T-helper 1 cell (primary cell): Measurements from ENCODE around the gene ATP1B1.
A peak's percentile ranks its signal among the peaks of the same experiment; 100 is the strongest.
"Not testable (repeated sequence)": the region's sequence is repeated elsewhere in the genome, so short reads cannot be mapped to it uniquely, and the experiment has no call there.

Experiments
- DNase-seq, 5 donors: peaks; one replicate each; pipeline ENCODE4 v3.0.0-alpha.2; 2012 to 2020

ATP1B1 gene

DNA sequence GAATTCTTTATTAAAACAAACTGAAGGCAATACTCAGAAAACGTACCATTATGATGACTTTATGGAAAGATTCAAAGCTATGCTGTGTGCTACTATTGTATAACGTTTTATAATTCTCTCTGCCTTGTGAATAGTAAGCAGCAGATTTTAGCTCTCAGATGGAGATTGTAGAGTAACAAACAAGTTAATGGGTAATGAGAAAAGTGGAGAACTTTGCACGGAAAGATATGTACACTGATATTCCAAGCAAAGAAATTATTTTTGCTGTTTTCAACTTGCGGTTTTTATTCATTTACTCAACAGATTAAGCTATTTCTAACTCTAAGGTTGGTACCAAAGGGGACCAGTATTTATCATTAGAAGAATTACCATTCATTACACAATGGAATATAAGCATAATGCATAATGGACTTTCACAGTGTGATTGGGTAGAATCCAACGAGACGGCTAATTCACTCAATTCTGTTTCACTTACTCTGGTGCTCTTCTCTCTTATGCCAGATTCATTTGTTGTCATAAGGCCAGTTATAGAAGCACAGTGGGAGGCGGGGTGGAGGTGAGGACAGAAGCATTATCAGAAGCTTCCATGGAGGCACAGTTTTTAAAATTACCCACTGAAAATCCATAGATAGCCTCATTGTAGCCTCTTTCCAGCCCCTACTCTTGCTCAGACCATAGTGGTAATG, 38.6 kb downstream of the ATP1B1 start:
- DNase-seq, result no peak

DNA sequence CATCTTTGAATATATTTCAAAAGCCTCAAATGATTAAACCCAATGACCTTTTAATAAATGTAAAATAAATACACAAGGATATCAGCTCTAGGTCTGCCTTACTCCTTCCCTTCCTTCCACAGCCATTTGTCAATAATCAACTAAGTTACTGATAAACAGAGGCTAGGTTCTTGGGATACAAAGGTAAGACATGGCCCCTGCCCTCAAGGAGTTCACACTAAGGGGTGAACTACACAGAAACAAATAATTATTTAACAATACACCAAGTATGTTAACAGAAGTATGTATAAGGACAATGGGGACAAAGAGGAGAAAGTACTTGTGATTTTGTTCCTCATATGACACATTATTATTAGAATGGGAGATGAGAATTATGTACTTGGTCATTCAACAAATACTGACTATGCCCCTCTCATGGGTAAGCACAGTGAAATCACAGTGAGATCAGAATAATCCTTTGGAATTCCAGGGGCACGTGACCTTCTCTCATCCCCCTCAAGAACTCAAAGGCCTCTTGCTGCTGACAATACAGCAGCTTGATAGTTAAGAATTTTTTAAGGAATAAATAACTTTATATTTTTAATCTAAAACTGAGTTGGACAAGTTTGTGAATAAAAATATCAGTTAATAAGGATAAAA, 40.2 kb downstream of the ATP1B1 start:
- DNase-seq, result no peak

DNA sequence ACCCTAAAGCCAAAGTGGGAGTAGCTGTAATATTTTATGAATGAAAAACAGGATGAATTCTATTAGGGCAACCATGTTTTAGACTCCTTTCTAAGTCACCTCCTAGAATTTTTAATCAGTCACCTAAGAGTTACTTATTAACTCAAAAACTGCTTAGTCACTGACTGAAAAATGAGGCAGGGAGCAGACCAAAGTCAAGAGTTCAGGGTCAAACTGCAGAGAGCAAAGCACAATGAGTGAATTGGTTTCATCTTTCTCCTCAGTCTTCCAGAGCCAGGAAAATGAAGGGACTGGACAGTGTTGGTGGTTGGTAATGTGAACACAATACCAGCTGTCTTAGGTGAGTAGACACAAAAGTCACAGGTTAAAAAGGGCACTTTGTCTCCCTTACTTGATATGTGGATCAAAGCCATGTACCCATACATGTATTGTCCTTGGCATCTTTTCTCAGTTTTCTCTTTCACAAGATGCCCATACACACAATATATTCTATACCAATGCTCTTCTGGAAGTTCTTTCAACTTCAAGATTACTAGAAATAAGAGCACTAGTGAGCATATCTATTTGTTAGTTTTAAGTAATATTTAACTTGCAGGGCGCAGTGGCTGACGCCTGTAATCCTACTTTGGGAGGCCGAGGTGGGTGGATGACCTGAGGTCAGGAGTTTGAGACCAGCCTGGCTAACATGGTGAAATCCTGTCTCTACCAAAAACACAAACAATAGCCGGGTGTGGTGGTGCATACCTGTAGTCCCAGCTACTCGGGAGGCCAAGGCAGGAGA, 42.2 kb downstream of the ATP1B1 start:
- no peak for DNase-seq

DNA sequence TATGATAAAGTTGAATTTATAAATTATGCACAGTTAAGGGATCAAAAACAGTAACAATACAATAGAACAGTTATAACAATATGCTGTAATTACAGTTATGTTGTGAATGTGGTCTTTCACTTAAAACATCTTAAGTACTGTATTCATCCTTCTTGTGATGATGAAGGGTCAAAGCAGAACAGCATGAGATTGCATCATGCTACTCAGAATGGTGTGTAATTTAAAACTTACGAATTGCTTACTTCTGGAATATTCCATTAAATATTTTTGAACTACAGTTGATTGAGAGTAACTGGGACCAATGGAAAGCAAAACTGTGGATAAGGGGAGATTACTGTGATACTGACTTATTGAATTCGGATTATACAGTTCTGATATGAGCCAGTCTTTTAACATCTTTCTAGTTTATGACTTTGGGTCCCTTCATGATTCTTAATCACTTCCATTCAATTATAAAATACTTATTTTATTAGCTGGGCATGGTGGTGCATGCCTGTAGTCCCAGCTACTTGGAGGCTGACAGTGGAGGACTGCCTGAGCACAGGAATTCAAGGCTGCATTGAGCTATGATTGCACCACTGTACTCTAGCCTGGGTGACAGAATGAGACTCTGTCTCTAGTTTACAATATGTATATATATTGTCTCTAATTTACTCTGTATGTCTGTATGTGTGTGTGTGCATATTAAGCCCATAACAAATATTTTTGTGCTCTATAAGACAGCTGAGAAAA, 43.2 kb downstream of the ATP1B1 start:
- no peak for DNase-seq

DNA sequence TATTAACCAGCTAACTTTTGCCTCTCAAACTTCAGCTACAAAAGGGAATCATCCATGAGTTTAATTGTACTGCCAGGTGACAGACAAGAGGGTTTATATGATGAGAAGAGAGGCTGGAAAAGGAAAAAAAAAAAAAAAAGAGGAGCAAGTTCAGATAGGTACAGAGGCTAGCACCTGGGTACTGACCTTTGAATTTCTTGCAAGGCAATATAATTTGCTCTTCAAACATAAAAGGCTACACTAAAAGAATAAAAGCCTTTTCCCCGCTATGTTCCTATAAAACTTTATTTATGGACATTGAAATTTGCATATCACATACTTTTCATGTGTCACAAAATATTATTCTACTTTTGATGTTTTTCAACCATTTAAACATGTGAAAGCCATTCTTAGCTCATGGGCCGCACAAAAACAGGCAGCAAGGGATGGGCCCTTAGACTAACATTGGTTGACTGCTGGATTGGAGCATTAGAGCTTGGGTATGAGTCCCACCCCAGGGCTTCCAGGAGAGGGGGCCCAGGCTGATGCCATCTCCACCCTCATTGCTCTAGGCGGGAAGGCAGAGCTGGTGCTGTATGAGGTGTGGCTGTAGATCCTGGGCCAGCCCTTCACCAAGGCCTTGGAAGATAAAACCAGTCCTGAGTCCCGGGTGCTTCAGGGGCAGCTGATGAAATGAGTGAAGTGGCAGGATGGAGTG, 44.3 kb downstream of the ATP1B1 start:
- no peak for DNase-seq

DNA sequence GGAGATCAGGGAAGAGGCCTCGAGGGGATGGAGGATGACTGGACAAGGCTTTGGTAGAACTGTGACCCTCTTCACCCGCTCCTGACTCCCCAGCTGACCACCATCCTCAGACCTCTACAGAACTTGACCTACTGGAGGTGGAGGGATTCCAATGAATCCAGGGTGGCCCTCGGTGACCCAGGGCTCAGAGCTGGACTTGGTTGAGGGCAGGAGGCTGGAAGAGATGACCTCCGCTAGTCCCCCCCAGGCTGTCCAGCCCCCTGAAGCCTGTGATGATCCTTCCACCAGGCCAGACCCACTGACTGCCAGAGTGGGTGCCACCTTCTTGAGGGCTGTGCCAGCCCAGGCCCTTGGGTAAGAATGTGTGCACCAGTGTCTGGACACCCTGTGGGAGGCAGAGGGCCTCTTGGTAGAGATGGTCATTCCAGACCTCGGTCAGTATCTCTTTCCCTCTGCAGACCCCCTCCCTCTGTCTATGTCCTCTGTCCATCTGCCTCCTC, 44.9 kb downstream of the ATP1B1 start:
- no peak for DNase-seq

DNA sequence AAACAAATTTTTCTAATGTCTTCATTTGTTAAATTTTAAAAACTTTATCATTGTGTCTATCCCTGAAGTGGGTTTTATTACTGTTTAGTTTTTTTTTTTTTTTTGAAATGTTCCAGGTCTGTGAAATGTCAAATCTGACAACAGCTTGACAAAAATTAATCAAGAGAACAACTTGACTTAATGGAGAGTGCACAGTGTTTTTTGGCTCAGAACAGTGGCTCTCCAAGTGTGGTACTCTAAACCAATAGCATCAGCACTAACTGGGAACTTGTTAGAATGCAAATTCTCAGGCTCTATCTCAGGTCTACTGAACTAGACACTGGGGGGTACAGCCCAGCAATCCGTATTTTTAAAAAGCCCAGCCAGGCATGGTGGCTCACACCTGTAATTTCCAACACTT, 49.2 kb downstream of the ATP1B1 start:
- DNase-seq, result no peak

DNA sequence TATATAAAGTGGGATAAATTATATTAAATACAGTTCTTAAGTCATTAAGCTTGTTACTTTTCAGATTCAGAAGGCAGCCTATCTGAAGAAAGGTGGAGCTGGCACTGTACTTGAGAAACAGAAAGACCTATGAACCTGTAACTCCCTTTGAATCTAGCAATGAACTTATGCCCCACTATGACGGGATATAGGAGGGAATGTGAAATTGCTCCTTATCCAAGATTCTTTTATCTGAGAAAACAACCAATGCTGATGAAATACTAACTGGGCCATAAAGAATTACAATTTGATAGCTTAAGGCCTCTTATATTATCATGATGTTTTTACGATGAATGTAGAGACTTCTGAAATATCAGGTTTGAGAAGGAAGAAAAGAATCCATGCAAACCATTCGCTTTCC, 50.1 kb downstream of the ATP1B1 start:
- DNase-seq, result no peak

DNA sequence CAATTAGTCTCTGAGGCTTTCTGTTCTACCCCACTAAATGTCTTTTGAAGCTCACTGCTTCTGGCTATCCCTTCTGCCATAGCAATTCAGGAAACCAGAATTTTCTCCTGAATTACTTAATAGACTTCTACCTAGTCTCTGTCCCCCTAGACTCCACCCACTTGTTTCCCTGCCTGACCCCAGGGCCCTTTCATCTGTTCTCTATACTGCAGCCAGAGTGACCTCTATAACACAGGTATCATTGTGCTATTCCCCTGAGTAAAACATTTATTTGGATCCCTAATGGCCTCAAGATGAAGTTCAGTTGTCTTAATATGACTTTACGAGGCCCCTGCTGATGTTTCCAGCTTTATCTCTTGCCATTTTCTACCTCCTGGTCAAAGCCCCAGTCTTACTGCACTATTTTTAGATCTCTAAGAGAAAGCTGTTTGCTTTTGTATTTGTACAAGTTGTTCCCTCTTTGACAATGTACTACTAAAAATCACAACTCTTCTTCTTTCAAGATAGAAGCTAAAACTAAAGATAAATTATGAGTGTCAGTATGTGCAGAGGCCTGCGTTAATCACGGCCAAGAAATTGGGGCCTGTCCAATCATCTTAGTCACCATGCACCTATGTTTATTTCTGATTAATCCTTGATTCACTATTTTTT, 54.5 kb downstream of the ATP1B1 start:
- DNase-seq, result no peak

DNA sequence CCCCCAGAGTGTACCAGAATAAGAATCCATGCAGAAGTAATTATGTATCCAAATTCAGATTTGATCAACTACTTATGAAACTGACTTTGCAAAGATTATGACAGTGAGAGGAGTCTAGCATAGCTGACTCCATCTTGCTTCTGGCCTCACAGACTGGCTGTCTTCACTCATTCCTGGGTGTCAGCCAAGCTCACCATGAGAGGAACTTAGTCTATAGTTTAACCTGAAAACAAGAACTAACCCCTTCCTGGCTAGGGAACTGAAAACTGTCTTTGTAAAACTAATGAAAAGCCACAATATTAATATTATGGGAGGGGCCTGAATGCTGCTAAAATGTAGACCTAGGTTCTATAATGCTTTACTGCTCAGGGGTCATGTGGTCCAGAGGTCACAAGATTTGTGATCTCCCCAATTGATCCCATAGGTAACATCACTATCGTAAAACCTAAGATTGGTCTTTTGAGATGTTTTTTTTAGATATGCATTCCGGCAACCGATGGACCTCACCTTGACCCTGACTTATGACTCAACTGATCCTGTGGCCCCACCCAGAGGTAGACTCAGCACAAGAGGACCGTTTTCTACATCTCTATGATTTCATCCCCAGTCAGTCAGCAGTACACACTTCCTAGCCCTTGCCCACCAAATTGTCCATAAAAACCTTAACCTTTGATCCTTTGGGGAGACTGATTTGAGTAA, 55.2 kb downstream of the ATP1B1 start:
- DNase-seq, result no peak

DNA sequence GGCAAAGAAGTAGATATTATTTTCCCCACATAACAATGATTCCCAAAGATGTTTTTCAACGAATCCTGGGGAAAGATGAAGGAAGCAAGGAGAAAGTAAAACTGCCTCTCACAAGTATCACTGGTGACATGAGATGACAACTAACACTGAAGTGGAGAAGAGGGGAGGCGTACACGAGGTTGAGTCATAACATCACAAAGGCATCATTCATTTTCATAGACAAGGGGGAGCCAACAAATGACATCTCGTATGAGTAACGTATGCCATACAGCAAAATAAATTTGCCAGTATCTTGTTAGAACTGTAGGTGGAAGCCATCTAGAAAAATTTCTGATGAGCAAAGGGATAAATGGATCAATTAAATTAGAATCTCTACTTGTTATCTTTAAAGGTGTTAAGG, 56.6 kb downstream of the ATP1B1 start:
- DNase-seq, result peak in 1 of 5 donors; percentile 60

DNA sequence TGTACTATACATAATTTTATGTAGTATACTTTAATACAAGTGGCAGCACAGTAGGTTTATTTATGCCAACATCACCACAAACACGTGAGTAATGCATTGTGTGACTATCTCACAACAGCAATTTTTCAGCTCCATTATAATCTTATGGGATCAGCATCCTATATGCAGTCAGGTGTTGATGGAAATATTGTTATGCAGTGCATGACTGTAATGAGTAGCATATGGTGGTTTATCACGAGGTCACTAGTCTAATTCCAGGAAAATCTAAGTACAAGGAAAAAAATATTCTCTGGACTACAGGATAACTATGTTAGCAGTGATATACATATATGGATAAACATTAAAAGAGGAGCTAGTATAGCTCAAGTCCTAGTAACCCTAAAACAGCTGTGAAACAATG, 69.0 kb downstream of the ATP1B1 start:
- DNase-seq, result no peak

DNA sequence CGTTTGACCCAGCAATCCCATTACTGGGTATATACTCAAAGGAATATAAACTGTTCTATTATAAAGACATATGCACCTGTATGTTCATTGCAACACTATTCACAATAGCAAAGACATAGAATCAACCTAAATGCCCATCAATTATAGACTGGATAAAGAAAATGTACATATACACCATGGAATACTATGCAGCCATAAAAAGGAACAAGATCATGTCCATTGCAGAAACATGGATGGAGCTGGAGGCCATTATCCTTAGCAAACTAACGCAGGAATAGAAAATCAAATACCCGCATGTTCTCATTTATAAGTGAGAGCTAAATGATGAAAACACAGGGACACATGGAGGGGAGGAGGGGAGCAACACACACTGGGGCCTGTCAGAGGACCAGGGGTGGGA, 72.9 kb downstream of the ATP1B1 start:
- DNase-seq, result not testable (repeated sequence)

DNA sequence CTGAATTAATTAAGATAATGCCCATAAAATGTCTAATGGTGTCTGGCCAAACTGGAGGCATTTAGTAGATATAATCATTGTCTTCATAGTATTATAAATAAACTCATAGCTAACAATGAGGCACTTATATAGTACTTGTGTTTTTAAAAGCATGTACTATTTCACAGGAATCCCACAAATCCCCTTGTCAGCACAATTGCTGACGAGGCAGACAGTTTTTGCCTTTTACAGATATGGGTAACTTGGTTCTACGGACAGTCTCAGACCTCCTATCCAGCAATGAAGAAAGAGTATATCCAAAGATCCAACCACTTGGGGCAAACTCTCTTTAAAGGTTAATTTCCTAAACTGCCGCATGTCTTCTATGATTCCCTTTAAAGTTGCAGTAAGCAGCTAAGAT, 73.7 kb downstream of the ATP1B1 start:
- no peak for DNase-seq
